Cardiac muscle cell (in vitro differentiated cells and primary cell): ENCODE measurements around the gene DNAJC3. TPM values are rescaled to one million over a fixed set of nuclear protein-coding genes. Genes with fewer than 3 reads are reported as not detected.
A peak's percentile ranks its signal among the peaks of the same experiment; 100 is the strongest.

Experiments
- DNase-seq, 2 donors: peaks; one replicate each; pipeline versions ENCODE4 v3.0.0 to v3.0.0-alpha.2; 2010 to 2017; ENCODE audit warnings: low read depth in 1 of 2, low spot score in 1 of 2
- H3K27ac ChIP-seq: fragments of 200-600 bp; sonication (generic); 2 replicates; pipeline ENCODE4 v1.5.1; 2016
- H3K27me3 ChIP-seq: fragments of 200-600 bp; sonication (generic); 2 replicates; pipeline ENCODE4 v1.6.0; 2016; ENCODE audit warnings: control low read depth
- H3K36me3 ChIP-seq: fragments of 200-600 bp; sonication (generic); 2 replicates; pipeline ENCODE4 v1.5.1; 2016; ENCODE audit warnings: control low read depth
- H3K4me1 ChIP-seq: fragments of 200-600 bp; sonication (generic); 2 replicates; pipeline ENCODE4 v1.8.1; 2017; ENCODE audit warnings: low read depth, mild to moderate bottlenecking, mixed run types
- H3K4me3 ChIP-seq: fragments of 200-600 bp; sonication (generic); 2 replicates; pipeline ENCODE4 v1.5.1; 2016; ENCODE audit warnings: mild to moderate bottlenecking
- H3K9me3 ChIP-seq: fragments of 200-600 bp; sonication (generic); 2 replicates; pipeline ENCODE4 v1.5.1; 2017; ENCODE audit warnings: low read depth, mild to moderate bottlenecking, control low read depth
- CTCF ChIP-seq: IDR thresholded peaks from 2 replicates; pipeline ENCODE4 v1.5.1; 2012; ENCODE audit warnings: low read depth, mild to moderate bottlenecking, low read length
- polyA plus RNA-seq: library from polyadenylated mRNA; unstranded; fragments of >200 nt; fragmentation: Nextera tagmentation; extraction: Ambion mirVana; gene quantifications from 2 replicates; pipeline ENCODE4 v1.2.1, GENCODE V29; 2016
- total RNA-seq: library from RNA; depleted of rRNA; stranded (reverse); fragments of >200 nt; gene quantifications from 2 replicates; pipeline ENCODE4 v1.2.3, GENCODE V29; 2016

The DNAJC3 gene
- total and polyA plus RNA-seq, 2 experiments from 2014 or later: 13.6 to 15.3 TPM

- no peak overlapping the region for H3K4me3 ChIP-seq
- peaks cover 5% of the 10 kb centered on the region for H3K4me1 ChIP-seq
- no peaks in the 10 kb centered on the region for H3K27me3 ChIP-seq
- no peaks in the 10 kb centered on the region for H3K36me3 ChIP-seq
- H3K9me3 ChIP-seq: no peaks in the 10 kb centered on the region
- DNase-seq: no peak
- no peak for TF ChIP-seq CTCF
- no peak overlapping the region for H3K27ac ChIP-seq
Observed at GRCh38 chr13:95740979-95741320, 64.0 kb downstream of the DNAJC3 start.

GRCh38 chr13:95741584-95742563, 64.9 kb downstream of the DNAJC3 start:
- H3K27ac ChIP-seq: no peak overlapping the region
- no peaks in the 10 kb centered on the region for H3K9me3 ChIP-seq
- no peak for DNase-seq
- no peaks in the 10 kb centered on the region for H3K27me3 ChIP-seq
- peaks cover 6% of the 10 kb centered on the region for H3K4me1 ChIP-seq
- H3K4me3 ChIP-seq: no peak overlapping the region
- no peaks in the 10 kb centered on the region for H3K36me3 ChIP-seq
- TF ChIP-seq CTCF: no peak

- Histone ChIP-seq H3K4me1 (peaks cover 6% of the 10 kb centered on the region), H3K4me3 (no peak overlapping the region), H3K36me3 (no peaks in the 10 kb centered on the region), H3K27me3 (no peaks in the 10 kb centered on the region), H3K9me3 (no peaks in the 10 kb centered on the region), H3K27ac (no peak overlapping the region)
- no peak for DNase-seq
- no peak for TF ChIP-seq CTCF
Observed at GRCh38 chr13:95743192-95743591, 66.3 kb downstream of the DNAJC3 start.

GRCh38 chr13:95745289-95745688, 68.3 kb downstream of the DNAJC3 start:
- Histone ChIP-seq H3K27ac (peak overlapping the region; percentile 4), H3K4me3 (no peak overlapping the region), H3K4me1 (peaks cover 6% of the 10 kb centered on the region), H3K27me3 (no peaks in the 10 kb centered on the region), H3K9me3 (no peaks in the 10 kb centered on the region), H3K36me3 (no peaks in the 10 kb centered on the region)
- DNase-seq: peak in 1 of 2 donors; percentile 10
- TF ChIP-seq CTCF: no peak

- Histone ChIP-seq H3K36me3 (no peaks in the 10 kb centered on the region), H3K27me3 (no peaks in the 10 kb centered on the region), H3K9me3 (no peaks in the 10 kb centered on the region), H3K27ac (peak overlapping the region; percentile 4), H3K4me1 (peaks cover 6% of the 10 kb centered on the region), H3K4me3 (no peak overlapping the region)
- DNase-seq: peak; percentile 11 to 15
- peak; percentile 10 for TF ChIP-seq CTCF
Observed at GRCh38 chr13:95745752-95746151, 68.8 kb downstream of the DNAJC3 start.
